ENCODE data around the gene CEACAM18.

- TF ChIP-seq SIN3A (IDR thresholded peaks at IDR 0.05; ENCODE audit: borderline replicate concordance, insufficient read depth, low read length) (no peak), POLR2AphosphoS5 (IDR thresholded peaks at IDR 0.05; ENCODE audit: low read depth, low read length) (no peak)
- TF ChIP-seq, protein P1, sequence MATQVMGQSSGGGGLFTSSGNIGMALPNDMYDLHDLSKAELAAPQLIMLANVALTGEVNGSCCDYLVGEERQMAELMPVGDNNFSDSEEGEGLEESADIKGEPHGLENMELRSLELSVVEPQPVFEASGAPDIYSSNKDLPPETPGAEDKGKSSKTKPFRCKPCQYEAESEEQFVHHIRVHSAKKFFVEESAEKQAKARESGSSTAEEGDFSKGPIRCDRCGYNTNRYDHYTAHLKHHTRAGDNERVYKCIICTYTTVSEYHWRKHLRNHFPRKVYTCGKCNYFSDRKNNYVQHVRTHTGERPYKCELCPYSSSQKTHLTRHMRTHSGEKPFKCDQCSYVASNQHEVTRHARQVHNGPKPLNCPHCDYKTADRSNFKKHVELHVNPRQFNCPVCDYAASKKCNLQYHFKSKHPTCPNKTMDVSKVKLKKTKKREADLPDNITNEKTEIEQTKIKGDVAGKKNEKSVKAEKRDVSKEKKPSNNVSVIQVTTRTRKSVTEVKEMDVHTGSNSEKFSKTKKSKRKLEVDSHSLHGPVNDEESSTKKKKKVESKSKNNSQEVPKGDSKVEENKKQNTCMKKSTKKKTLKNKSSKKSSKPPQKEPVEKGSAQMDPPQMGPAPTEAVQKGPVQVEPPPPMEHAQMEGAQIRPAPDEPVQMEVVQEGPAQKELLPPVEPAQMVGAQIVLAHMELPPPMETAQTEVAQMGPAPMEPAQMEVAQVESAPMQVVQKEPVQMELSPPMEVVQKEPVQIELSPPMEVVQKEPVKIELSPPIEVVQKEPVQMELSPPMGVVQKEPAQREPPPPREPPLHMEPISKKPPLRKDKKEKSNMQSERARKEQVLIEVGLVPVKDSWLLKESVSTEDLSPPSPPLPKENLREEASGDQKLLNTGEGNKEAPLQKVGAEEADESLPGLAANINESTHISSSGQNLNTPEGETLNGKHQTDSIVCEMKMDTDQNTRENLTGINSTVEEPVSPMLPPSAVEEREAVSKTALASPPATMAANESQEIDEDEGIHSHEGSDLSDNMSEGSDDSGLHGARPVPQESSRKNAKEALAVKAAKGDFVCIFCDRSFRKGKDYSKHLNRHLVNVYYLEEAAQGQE (IDR thresholded peaks at IDR 0.05; ENCODE audit: insufficient read depth in 1 of 2, low read depth in 2 of 2, low read length in 2 of 2): no peak
Observed at GRCh38 chr19:51434456-51434855, 43.9 kb upstream of the CEACAM18 start.
